GM23248 (cell line): Measurements from ENCODE around the gene CASS4.

Experiments used
- EZH2 ChIP-seq: fragments of 200-600 bp; sonication (generic); IDR thresholded peaks from 2 replicates; pipeline ENCODE4 v1.6.1; 2018; ENCODE audit warnings: antibody characterized with exemption, mild to moderate bottlenecking; ENCODE audit not compliant: insufficient read depth, poor library complexity, severe bottlenecking
- EZH2phosphoT487 ChIP-seq: fragments of 200-600 bp; sonication (generic); IDR thresholded peaks from 2 replicates; pipeline ENCODE4 v1.6.1; 2018; ENCODE audit warnings: antibody characterized with exemption, moderate library complexity, mild to moderate bottlenecking, low read depth; ENCODE audit not compliant: insufficient read depth

- no peak for TF ChIP-seq EZH2phosphoT487
- no peak for TF ChIP-seq EZH2
These were observed 26.9 kb upstream of the CASS4 start for GRCh38 chr20:56385130-56385529.
